Measurements from ENCODE around the gene NT5DC2.
"Not testable (repeated sequence)": the region's sequence is repeated elsewhere in the genome, so short reads cannot be mapped to it uniquely, and the experiment has no call there.

The NT5DC2 gene

DNA sequence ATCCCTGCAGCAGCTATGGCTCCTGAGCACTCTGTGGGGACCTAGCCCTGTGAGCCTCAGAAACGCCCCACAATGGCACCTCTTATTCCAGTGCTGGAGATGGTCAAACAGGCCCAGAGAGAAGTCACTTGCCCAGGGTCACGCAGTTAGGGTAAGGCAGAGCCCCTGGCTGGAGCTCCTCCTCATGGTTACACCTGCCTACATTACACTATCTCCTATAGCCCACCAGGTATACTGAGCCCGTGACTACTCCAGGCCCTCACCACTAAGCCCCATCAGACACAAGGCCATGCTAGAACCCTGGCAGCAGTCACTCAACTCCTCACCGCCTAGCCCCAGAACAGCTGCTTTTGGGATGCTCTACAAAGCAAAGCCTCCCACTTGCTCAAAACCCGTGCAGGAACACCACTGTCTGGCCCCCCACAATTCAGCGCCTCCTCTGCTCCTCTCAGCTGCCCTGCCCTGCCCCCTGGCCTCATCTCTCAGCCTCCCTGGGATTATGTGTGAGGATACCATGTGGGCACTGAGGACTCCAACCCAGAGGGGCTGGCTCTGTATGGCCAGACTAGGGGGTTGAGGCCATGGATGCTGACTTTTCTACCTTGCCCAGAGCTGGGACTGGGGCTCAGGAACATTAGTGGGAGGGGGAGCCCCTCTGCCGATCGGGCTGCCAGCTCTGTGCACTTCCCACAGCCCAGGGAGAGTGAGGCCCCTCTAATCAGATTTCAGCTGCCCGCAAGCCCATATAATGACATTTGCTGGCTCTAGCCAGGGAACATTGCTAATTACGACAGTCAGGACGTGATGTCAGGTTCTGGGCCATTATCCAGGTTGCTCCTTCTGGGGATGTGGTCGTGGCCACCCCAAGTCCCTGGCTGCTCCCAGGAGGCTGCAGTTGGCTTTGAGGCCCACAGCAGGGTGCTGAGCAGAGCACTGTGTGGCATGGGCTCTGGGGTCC, 4.0 kb downstream of the NT5DC2 start:
- Histone ChIP-seq H3K9ac (ENCODE audit: low read depth, low read length) (no peak overlapping the region), H3K9me3 (ENCODE audit: control insufficient read depth, insufficient read depth, low read length) (no peaks in the 10 kb centered on the region), H3K27me3 (ENCODE audit: control insufficient read depth, insufficient read depth, low read length) (no peaks in the 10 kb centered on the region), H3K4me1 (ENCODE audit: control insufficient read depth, insufficient read depth, low read length) (peaks cover 13% of the 10 kb centered on the region), H3K27ac (ENCODE audit: low read depth, low read length) (no peak overlapping the region), H3K4me3 (ENCODE audit: low read depth, low read length) (no peak overlapping the region), H3K36me3 (ENCODE audit: control insufficient read depth, insufficient read depth, low read length) (peaks cover 56% of the 10 kb centered on the region)

DNA sequence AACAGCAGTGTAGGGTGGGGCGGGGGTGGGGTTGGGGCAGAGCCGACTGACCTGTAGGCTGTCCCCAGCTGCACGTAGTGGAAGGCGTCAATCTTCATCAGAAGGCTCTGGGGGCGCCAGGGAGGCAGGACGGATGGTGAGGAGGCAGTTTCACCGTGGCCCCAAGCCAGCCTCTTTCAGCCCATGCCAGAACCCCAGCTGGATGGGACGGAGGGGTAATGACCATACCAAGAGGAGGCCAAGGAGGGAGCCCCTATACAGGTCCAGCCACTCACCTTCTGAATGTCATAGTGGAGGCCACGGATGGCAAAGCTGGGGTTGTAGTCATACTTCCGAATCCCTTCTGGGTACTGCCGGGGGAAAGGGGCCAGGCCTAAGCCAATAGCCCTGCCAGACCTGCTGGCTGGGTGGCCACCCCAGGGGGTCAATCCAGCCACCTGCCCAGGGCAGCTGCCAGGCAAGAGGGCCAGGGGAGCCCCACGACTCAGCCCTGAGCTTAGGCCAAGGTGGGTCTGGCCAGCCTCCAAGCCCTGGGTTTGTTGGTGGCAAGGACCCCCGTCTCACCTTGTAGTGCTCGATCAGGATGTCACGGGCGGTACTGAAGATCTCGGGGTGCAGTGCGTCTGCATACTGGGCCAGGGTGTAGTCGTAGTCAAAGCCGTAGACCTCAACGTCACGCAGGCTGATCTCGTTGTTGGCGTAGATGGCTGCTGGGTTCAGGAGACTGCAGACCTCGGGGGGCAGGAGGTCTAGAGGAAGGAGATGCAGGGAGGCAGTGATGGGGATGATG, 4.9 kb downstream of the NT5DC2 start:
- H3K9ac ChIP-seq (ENCODE audit: low read depth, low read length): no peak overlapping the region
- no peaks in the 10 kb centered on the region for H3K9me3 ChIP-seq (ENCODE audit: control insufficient read depth, insufficient read depth, low read length)
- no peaks in the 10 kb centered on the region for H3K27me3 ChIP-seq (ENCODE audit: control insufficient read depth, insufficient read depth, low read length)
- H3K4me1 ChIP-seq (ENCODE audit: control insufficient read depth, insufficient read depth, low read length): peaks cover 9% of the 10 kb centered on the region
- H3K4me3 ChIP-seq (ENCODE audit: low read depth, low read length): no peak overlapping the region
- peaks cover 65% of the 10 kb centered on the region for H3K36me3 ChIP-seq (ENCODE audit: control insufficient read depth, insufficient read depth, low read length)
- no peak overlapping the region for H3K27ac ChIP-seq (ENCODE audit: low read depth, low read length)

DNA sequence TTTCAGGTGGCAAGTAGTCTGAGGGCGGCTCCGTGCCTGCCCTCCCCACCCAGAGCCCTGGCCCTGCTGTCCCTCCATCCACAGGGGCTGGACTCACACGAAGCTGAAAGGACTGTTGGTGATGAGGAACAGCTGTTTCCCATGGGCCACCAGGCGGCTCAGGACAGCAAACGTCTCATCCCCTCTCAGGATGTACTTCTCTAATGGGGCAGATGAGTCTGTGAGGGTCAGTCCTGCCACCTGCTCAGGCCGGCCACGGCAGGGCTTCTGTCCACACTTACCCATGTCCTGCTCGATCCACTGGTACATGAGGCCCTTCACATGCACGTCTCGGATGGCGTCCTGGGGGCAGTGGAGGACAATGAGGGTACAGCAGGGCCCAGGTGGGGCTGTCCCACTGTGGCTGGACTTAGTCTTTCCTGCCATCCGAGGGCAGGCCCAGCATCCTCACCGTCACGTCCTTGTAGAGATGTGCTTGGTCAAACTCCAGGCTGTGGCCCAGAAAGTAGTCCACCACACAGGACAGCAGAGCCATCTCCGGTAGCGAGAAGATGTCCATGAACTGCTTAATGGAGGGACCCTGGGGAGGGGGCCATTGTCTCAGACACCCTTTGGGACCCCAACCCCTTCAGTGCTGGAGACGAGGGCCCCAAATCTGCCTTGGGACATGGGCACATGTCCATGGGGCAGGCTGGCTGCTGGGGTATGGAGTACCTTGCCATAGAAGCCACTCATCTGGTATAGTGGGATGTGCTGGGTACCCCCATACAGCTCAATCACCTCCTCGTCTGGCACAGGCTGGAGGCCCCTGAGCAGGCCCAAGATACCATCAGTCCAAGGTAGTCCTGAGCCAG, 5.7 kb downstream of the NT5DC2 start:
- Histone ChIP-seq H3K36me3 (ENCODE audit: control insufficient read depth, insufficient read depth, low read length) (peaks cover 71% of the 10 kb centered on the region), H3K4me1 (ENCODE audit: control insufficient read depth, insufficient read depth, low read length) (peaks cover 9% of the 10 kb centered on the region), H3K4me3 (ENCODE audit: low read depth, low read length) (no peak overlapping the region), H3K27ac (ENCODE audit: low read depth, low read length) (no peak overlapping the region), H3K27me3 (ENCODE audit: control insufficient read depth, insufficient read depth, low read length) (no peaks in the 10 kb centered on the region), H3K9me3 (ENCODE audit: control insufficient read depth, insufficient read depth, low read length) (no peaks in the 10 kb centered on the region), H3K9ac (ENCODE audit: low read depth, low read length) (no peak overlapping the region)

- no peak overlapping the region for H3K4me3 ChIP-seq (ENCODE audit: low read depth, low read length)
- no peak overlapping the region for H3K27ac ChIP-seq (ENCODE audit: low read depth, low read length)
- no peak overlapping the region for H3K9ac ChIP-seq (ENCODE audit: low read depth, low read length)
- peaks cover 5% of the 10 kb centered on the region for H3K4me1 ChIP-seq (ENCODE audit: control insufficient read depth, insufficient read depth, low read length)
- H3K27me3 ChIP-seq (ENCODE audit: control insufficient read depth, insufficient read depth, low read length): no peaks in the 10 kb centered on the region
- peaks cover 71% of the 10 kb centered on the region for H3K36me3 ChIP-seq (ENCODE audit: control insufficient read depth, insufficient read depth, low read length)
- H3K9me3 ChIP-seq (ENCODE audit: control insufficient read depth, insufficient read depth, low read length): no peaks in the 10 kb centered on the region
Observed at GRCh38 chr3:52527039-52527731, 6.5 kb downstream of the NT5DC2 start.

GRCh38 chr3:52526671-52527038, 7.0 kb downstream of the NT5DC2 start:
- peaks cover 67% of the 10 kb centered on the region for H3K36me3 ChIP-seq (ENCODE audit: control insufficient read depth, insufficient read depth, low read length)

DNA sequence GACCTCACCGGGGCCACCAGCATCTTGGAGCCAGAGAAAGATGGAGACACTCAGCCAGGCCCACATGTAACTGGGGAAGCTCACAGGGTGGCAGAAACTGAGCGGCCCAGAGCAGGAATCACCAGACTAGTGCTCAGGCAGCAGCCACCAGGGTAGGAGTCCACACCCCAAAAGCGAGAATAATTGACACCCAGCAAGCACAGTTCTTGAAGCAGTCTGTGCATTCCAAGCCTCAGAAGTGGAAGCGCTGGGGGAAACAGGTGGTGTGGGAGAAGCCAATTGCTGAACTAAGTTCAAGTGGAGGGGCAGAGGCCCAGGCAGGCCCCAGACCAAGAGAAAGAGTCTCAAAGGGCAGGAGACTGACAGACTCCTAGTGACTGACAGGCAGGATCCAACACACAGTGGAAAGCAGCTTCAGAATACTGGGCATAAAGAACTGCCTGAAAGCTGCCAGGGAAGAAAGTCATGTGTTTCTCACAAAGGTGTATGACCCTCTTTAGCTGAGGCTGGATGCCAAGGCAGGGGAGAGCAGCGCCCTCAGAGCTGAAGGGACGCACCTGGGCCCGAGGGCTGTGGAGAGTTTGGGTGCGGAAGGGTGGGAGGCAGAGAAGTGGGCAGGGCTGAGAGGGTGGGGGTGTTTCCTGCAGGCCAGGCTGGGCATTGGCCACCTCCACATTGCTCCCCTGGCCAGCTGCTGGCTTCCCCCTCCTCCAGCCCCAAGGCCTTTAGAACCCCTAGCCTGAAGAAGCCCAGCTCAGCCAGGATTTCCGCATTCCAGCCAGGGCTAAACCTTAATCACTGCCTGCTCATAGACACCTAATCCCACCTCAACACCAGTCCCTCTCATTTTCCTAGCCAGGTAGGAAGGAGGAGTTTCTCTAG, 7.7 kb downstream of the NT5DC2 start:
- Histone ChIP-seq H3K27ac (ENCODE audit: low read depth, low read length) (no peak overlapping the region), H3K4me1 (ENCODE audit: control insufficient read depth, insufficient read depth, low read length) (no peaks in the 10 kb centered on the region), H3K4me3 (ENCODE audit: low read depth, low read length) (no peak overlapping the region), H3K36me3 (ENCODE audit: control insufficient read depth, insufficient read depth, low read length) (peaks cover 67% of the 10 kb centered on the region), H3K9ac (ENCODE audit: low read depth, low read length) (no peak overlapping the region), H3K27me3 (ENCODE audit: control insufficient read depth, insufficient read depth, low read length) (no peaks in the 10 kb centered on the region), H3K9me3 (ENCODE audit: control insufficient read depth, insufficient read depth, low read length) (no peaks in the 10 kb centered on the region)

More at GRCh38 chr3:52526671-52527038, 7.0 kb downstream of the NT5DC2 start:
- H3K27ac ChIP-seq (ENCODE audit: low read depth, low read length); H3K9ac ChIP-seq (ENCODE audit: low read depth, low read length); H3K27me3 ChIP-seq (ENCODE audit: control insufficient read depth, insufficient read depth, low read length); H3K9me3 ChIP-seq (ENCODE audit: control insufficient read depth, insufficient read depth, low read length); H3K4me1 ChIP-seq (ENCODE audit: control insufficient read depth, insufficient read depth, low read length); H3K4me3 ChIP-seq (ENCODE audit: low read depth, low read length): not testable (repeated sequence)

DNA sequence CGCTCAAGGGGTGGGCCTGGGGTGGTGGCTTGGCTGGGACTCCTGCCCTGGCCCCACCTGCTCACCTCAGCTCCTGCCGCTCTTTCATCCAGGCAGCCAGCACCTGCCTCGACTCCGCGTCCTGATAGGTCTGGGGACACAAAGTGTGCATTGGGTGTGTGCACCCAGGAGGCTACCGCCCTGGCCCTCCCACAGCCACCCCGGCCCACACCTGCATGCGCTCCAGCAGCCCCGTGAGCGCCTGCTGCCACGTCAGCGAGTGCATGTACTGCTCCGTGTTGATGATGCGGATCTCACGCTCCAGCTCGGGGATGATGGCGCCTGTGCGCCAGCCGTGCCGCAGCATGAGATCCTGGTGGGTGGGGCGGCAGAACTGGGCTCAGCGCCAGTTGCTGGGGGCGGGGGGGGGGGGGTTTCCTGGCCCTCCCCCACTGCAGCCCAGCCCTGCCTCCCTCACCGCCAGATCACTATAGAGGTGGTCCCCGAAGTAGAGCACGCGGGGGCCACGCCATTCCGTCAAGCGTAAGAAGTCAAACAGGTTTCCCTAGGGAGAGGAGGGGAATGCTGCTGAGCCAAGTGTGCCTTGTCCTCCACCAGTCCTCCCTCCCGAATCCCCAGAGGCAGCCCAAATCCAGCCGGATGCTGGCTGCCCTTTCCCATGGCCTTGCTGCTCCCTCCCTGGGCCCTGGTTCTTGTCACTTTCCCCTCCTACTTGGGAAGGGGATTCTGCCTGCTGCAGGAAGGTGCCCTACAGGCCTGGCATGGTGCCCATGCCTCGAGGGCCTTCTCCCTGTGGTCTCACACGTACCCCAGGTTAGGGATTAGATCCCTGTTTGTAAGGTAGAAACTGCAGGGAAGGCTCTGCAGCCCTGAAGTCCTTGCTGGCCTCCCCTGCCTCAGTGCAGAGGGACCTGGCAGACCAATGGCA, 8.6 kb downstream of the NT5DC2 start:
- no peaks in the 10 kb centered on the region for H3K9me3 ChIP-seq (ENCODE audit: control insufficient read depth, insufficient read depth, low read length)
- peaks cover 64% of the 10 kb centered on the region for H3K36me3 ChIP-seq (ENCODE audit: control insufficient read depth, insufficient read depth, low read length)
- H3K27me3 ChIP-seq (ENCODE audit: control insufficient read depth, insufficient read depth, low read length): no peaks in the 10 kb centered on the region
- no peak overlapping the region for H3K27ac ChIP-seq (ENCODE audit: low read depth, low read length)
- H3K4me1 ChIP-seq (ENCODE audit: control insufficient read depth, insufficient read depth, low read length): no peaks in the 10 kb centered on the region
- H3K4me3 ChIP-seq (ENCODE audit: low read depth, low read length): no peak overlapping the region
- H3K9ac ChIP-seq (ENCODE audit: low read depth, low read length): no peak overlapping the region

DNA sequence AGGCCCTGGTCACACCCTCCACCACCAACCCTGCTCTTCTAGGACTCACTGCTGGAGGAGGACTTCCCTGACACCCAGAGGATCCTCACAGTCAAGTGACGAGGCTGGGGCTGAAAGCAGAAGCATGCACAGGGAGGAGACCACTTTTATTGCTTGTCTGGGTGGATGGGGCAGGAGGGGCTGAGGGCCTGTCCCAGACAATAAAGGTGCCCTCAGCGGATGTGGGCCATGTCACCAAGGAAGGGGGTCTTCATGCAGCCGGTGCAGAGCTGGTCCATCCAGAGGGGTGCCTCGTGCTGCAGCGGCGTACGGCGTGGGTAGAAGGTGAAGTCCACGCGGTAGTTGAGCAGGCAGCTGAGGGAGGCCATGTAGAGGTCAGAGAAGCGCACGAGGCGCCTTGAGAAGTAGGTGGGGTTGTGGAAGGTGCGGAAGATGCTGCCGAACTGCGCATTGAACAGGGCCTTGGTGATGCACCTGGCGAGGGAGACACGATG, 9.4 kb downstream of the NT5DC2 start:
- H3K9ac ChIP-seq (ENCODE audit: low read depth, low read length): no peak overlapping the region
- no peak overlapping the region for H3K4me3 ChIP-seq (ENCODE audit: low read depth, low read length)
- H3K36me3 ChIP-seq (ENCODE audit: control insufficient read depth, insufficient read depth, low read length): peaks cover 61% of the 10 kb centered on the region
- H3K27ac ChIP-seq (ENCODE audit: low read depth, low read length): no peak overlapping the region
- no peaks in the 10 kb centered on the region for H3K9me3 ChIP-seq (ENCODE audit: control insufficient read depth, insufficient read depth, low read length)
- H3K27me3 ChIP-seq (ENCODE audit: control insufficient read depth, insufficient read depth, low read length): no peaks in the 10 kb centered on the region
- no peaks in the 10 kb centered on the region for H3K4me1 ChIP-seq (ENCODE audit: control insufficient read depth, insufficient read depth, low read length)
